SK-N-SH treated with all-trans-retinoic acid at 6 μM for 48 hours (cell line): ENCODE measurements around the gene TSSK2.

ENCODE experiments used
- ATAC-seq: fragments of 200-7000 bp; cut with Tn5 transposase; 3 replicates; pipeline ENCODE4 v1.9.1; 2020; ENCODE audit warnings: mild to moderate bottlenecking, moderate library complexity
- ARNTL ChIP-seq: fragments of 450-650 bp; formaldehyde crosslinking; IDR thresholded peaks from 2 replicates; pipeline ENCODE4 v1.5.0; 2020; ENCODE audit warnings: low read depth, mild to moderate bottlenecking, moderate library complexity, borderline replicate concordance
- BACH2 ChIP-seq: fragments of 250-450 bp; sonication (Bioruptor Pico); IDR thresholded peaks from 2 replicates; pipeline ENCODE4 v1.9.0; 2021; ENCODE audit warnings: mild to moderate bottlenecking, borderline replicate concordance
- CSDC2 ChIP-seq: fragments of 250-450 bp; sonication (Bioruptor Pico); IDR thresholded peaks from 2 replicates; pipeline ENCODE4 v1.5.0; 2020; ENCODE audit warnings: mild to moderate bottlenecking, moderate library complexity
- ESRRG ChIP-seq: fragments of 250-450 bp; sonication (Bioruptor Pico); IDR thresholded peaks from 2 replicates; pipeline ENCODE4 v1.6.1; 2021; ENCODE audit warnings: mild to moderate bottlenecking
- OSR1 ChIP-seq: fragments of 250-450 bp; sonication (Bioruptor Pico); IDR thresholded peaks from 2 replicates; pipeline ENCODE4 v1.8.0; 2022; ENCODE audit warnings: moderate library complexity, mild to moderate bottlenecking, inconsistent platforms
- PPARA ChIP-seq: fragments of 250-450 bp; sonication (Bioruptor Pico); IDR thresholded peaks from 2 replicates; pipeline ENCODE4 v1.5.0; 2020; ENCODE audit warnings: mild to moderate bottlenecking, borderline replicate concordance
- RARB ChIP-seq: fragments of 250-450 bp; sonication (Bioruptor Pico); IDR thresholded peaks from 2 replicates; pipeline ENCODE4 v1.8.0; 2021; ENCODE audit warnings: mild to moderate bottlenecking, moderate library complexity
- SNAI2 ChIP-seq: fragments of 250-450 bp; sonication (Bioruptor Pico); IDR thresholded peaks from 2 replicates; pipeline ENCODE4 v1.5.0; 2020; ENCODE audit warnings: mild to moderate bottlenecking, moderate library complexity
- TOX ChIP-seq: fragments of 250-450 bp; sonication (Bioruptor Pico); IDR thresholded peaks from 2 replicates; pipeline ENCODE4 v1.8.0; 2021; ENCODE audit warnings: mild to moderate bottlenecking, moderate library complexity, borderline replicate concordance
- ZC3H10 ChIP-seq: fragments of 250-450 bp; sonication (Bioruptor Pico); IDR thresholded peaks from 2 replicates; pipeline ENCODE4 v1.5.1; 2021; ENCODE audit warnings: mild to moderate bottlenecking, moderate library complexity
- ZFP30 ChIP-seq: fragments of 450-650 bp; formaldehyde crosslinking; IDR thresholded peaks from 2 replicates; pipeline ENCODE4 v1.5.0; 2022; ENCODE audit warnings: mild to moderate bottlenecking, moderate library complexity
- ZNF565 ChIP-seq: fragments of 450-650 bp; formaldehyde crosslinking; conservative IDR thresholded peaks from 2 replicates; pipeline ENCODE4 v1.5.0; 2020; ENCODE audit warnings: low read depth, mild to moderate bottlenecking, moderate library complexity
- ZNF70 ChIP-seq: fragments of 450-650 bp; formaldehyde crosslinking; IDR thresholded peaks from 2 replicates; pipeline ENCODE4 v1.5.0; 2020; ENCODE audit warnings: mild to moderate bottlenecking, moderate library complexity
- TF ChIP-seq, protein P1 (sequence below): fragments of 250-450 bp; sonication (Bioruptor Pico); IDR thresholded peaks from 2 replicates; pipeline ENCODE4 v1.8.0; 2020; ENCODE audit warnings: mild to moderate bottlenecking, moderate library complexity, borderline replicate concordance
- TF ChIP-seq, protein P2 (sequence below): fragments of 250-450 bp; sonication (Bioruptor Pico); IDR thresholded peaks from 2 replicates; pipeline ENCODE4 v1.5.1; 2020; ENCODE audit warnings: low read depth, mild to moderate bottlenecking, moderate library complexity
- TF ChIP-seq, protein P3 (sequence below): fragments of 250-450 bp; sonication (Bioruptor Pico); IDR thresholded peaks from 2 replicates; pipeline ENCODE4 v1.5.1; 2021; ENCODE audit warnings: mild to moderate bottlenecking, moderate library complexity
- TF ChIP-seq, protein P4 (sequence below): fragments of 250-450 bp; sonication (Bioruptor Pico); IDR thresholded peaks from 2 replicates; pipeline ENCODE4 v1.8.0; 2021; ENCODE audit warnings: low read depth, mild to moderate bottlenecking, moderate library complexity, borderline replicate concordance
- TF ChIP-seq, protein P5 (sequence below): fragments of 250-450 bp; sonication (Bioruptor Pico); IDR thresholded peaks from 2 replicates; pipeline ENCODE4 v1.5.0; 2020; ENCODE audit warnings: mild to moderate bottlenecking, moderate library complexity

The TSSK2 gene

DNA sequence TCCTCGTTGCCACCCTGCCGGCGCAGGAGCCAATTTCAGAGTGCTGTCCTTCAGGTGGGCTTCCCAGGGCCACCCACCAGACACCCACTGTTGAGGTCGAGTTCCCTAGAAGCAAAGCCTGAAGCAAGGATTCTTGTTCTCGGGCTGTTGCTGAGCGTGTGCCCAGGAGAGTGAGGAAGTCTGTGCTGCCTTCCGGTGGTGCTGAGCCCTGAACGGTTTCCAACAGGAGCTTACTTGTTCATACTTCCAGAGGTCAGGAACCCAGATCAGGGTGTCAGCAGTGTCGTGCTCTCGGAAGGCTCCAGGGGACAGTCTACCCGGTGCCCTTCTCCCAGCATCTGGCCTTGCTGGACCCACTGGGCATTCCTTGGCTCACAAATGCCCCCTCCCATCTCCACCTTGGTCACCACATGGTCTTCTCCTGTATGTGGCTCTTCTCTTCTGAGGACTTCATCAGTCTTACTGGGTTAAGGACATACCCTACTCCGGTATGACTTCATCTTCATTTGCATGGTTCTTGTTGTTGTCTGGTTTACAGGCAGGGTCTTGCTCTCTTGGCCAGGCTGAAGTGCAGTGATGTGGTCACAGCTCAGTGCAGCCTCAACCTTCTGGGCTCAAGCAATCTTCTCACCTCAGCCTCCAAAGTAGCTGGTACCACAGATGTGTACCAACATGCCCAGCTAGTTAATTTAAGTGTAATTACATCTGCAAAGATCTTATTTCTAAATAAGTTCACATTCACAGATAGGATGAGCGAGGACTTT is 36.2 kb downstream of the TSSK2 start (continued):
- TF ChIP-seq, protein P1, sequence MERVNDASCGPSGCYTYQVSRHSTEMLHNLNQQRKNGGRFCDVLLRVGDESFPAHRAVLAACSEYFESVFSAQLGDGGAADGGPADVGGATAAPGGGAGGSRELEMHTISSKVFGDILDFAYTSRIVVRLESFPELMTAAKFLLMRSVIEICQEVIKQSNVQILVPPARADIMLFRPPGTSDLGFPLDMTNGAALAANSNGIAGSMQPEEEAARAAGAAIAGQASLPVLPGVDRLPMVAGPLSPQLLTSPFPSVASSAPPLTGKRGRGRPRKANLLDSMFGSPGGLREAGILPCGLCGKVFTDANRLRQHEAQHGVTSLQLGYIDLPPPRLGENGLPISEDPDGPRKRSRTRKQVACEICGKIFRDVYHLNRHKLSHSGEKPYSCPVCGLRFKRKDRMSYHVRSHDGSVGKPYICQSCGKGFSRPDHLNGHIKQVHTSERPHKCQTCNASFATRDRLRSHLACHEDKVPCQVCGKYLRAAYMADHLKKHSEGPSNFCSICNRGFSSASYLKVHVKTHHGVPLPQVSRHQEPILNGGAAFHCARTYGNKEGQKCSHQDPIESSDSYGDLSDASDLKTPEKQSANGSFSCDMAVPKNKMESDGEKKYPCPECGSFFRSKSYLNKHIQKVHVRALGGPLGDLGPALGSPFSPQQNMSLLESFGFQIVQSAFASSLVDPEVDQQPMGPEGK (CRISPR knock-in tag), result no peak
- TF ChIP-seq CSDC2 (CRISPR knock-in tag), result no peak

DNA sequence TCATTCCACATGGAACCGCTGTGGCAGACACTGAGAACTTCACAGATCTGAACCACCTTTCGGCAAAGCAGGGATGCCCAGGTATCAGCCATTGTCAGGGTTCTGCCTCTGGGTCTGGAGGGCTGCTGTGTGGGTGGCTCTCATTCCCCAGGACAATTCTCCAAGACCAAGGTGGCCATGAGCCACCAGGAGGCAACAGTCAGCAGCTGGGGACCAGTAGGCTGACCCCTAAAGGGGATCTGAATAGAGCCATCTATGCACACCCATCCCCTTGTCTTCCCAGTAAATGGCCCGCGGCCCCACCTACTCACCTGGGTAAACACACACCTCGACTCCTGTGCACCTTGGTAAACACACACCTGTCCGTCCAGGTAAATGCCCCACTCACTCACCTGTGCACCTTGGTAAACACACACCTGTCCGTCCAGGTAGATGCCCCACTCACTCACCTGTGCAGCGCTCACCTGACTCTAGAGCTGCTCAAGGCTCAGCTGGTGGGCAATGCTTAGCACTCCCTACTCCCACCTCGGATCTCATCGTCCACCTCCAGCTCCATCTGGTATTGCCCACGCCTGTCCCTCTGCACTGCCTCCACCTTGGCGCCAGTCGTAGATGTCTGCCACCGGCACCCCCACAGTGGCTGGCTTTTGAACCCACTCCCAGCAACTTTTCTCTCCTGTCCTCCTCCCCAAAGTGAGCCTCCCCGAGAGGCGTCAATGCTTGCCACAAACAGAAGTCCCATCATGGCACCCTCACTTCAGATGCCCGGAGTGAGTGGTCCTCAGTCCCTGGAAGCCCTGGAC is 37.2 kb downstream of the TSSK2 start:
- no peak for ATAC-seq
- TF ChIP-seq, protein P2, sequence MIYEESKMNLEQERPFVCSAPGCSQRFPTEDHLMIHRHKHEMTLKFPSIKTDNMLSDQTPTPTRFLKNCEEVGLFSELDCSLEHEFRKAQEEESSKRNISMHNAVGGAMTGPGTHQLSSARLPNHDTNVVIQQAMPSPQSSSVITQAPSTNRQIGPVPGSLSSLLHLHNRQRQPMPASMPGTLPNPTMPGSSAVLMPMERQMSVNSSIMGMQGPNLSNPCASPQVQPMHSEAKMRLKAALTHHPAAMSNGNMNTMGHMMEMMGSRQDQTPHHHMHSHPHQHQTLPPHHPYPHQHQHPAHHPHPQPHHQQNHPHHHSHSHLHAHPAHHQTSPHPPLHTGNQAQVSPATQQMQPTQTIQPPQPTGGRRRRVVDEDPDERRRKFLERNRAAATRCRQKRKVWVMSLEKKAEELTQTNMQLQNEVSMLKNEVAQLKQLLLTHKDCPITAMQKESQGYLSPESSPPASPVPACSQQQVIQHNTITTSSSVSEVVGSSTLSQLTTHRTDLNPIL (CRISPR knock-in tag), result no peak
- TF ChIP-seq SNAI2 (CRISPR knock-in tag) (no peak), OSR1 (CRISPR knock-in tag) (no peak), PPARA (CRISPR knock-in tag) (no peak)

DNA sequence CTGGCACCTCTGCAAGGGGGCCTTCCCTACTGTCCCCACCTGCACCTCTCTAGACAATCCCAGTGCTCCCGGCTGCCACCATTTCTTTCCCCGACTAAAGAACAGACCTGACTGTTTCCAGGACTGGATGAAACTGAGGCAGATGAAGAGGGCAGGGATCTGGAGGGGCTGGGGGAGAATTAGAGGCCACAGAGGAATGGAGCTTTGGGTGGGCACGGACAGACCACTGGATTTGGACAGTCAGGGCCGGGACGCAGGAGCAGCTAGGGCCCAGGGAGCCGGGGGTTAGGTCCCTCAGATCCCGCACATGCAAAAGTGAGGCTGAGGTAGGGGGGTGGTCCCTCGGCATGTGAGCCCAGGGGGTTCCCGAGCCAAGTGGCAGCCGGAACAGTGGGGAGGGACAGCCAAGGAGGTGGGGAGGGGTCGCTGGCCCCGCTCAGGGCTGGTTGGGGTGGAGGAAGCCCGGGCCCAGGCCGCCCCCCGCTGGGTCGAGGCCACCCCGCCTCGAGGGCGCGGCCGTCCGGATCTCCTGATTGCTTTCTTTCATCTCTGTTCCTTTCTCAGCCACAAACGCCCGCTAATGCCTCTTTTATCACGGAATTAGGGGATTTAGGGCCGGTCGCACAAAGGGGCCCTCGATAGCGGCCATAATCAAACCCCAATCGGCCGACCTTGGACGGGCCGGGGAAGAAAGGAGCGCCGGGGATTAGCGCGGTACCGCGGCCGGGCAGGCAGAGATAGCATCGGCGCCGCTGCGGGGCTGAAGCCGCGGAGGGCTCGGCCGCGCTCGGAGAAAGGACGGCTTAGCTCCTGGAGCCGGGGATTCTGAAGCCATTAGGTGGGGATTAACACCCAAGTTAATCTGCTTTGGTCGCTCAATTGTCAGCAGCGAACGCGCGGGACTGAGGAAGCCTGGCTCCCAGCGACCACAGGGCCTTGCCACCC is 38.2 kb downstream of the TSSK2 start:
- no peak for ATAC-seq
- TF ChIP-seq, protein P3, sequence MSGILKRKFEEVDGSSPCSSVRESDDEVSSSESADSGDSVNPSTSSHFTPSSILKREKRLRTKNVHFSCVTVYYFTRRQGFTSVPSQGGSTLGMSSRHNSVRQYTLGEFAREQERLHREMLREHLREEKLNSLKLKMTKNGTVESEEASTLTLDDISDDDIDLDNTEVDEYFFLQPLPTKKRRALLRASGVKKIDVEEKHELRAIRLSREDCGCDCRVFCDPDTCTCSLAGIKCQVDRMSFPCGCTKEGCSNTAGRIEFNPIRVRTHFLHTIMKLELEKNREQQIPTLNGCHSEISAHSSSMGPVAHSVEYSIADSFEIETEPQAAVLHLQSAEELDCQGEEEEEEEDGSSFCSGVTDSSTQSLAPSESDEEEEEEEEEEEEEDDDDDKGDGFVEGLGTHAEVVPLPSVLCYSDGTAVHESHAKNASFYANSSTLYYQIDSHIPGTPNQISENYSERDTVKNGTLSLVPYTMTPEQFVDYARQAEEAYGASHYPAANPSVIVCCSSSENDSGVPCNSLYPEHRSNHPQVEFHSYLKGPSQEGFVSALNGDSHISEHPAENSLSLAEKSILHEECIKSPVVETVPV (CRISPR knock-in tag), result no peak
- TF ChIP-seq ZNF70 (CRISPR knock-in tag) (no peak), PPARA (CRISPR knock-in tag) (no peak), RARB (no peak), ZFP30 (CRISPR knock-in tag) (no peak), ESRRG (CRISPR knock-in tag) (no peak), ZC3H10 (CRISPR knock-in tag) (no peak), ZNF565 (CRISPR knock-in tag) (no peak), ARNTL (CRISPR knock-in tag) (no peak), OSR1 (CRISPR knock-in tag) (no peak), BACH2 (CRISPR knock-in tag) (no peak), TOX (CRISPR knock-in tag) (no peak)
- TF ChIP-seq, protein P1 (CRISPR knock-in tag), result no peak
- TF ChIP-seq, protein P4, sequence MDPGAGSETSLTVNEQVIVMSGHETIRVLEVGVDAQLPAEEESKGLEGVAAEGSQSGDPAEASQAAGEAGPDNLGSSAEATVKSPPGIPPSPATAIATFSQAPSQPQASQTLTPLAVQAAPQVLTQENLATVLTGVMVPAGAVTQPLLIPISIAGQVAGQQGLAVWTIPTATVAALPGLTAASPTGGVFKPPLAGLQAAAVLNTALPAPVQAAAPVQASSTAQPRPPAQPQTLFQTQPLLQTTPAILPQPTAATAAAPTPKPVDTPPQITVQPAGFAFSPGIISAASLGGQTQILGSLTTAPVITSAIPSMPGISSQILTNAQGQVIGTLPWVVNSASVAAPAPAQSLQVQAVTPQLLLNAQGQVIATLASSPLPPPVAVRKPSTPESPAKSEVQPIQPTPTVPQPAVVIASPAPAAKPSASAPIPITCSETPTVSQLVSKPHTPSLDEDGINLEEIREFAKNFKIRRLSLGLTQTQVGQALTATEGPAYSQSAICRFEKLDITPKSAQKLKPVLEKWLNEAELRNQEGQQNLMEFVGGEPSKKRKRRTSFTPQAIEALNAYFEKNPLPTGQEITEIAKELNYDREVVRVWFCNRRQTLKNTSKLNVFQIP (CRISPR knock-in tag), result no peak
- TF ChIP-seq, protein P5, sequence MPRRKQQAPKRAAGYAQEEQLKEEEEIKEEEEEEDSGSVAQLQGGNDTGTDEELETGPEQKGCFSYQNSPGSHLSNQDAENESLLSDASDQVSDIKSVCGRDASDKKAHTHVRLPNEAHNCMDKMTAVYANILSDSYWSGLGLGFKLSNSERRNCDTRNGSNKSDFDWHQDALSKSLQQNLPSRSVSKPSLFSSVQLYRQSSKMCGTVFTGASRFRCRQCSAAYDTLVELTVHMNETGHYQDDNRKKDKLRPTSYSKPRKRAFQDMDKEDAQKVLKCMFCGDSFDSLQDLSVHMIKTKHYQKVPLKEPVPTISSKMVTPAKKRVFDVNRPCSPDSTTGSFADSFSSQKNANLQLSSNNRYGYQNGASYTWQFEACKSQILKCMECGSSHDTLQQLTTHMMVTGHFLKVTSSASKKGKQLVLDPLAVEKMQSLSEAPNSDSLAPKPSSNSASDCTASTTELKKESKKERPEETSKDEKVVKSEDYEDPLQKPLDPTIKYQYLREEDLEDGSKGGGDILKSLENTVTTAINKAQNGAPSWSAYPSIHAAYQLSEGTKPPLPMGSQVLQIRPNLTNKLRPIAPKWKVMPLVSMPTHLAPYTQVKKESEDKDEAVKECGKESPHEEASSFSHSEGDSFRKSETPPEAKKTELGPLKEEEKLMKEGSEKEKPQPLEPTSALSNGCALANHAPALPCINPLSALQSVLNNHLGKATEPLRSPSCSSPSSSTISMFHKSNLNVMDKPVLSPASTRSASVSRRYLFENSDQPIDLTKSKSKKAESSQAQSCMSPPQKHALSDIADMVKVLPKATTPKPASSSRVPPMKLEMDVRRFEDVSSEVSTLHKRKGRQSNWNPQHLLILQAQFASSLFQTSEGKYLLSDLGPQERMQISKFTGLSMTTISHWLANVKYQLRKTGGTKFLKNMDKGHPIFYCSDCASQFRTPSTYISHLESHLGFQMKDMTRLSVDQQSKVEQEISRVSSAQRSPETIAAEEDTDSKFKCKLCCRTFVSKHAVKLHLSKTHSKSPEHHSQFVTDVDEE (CRISPR knock-in tag), result no peak
- TF ChIP-seq, protein P2 (CRISPR knock-in tag), result no peak
- TF ChIP-seq, all 23 proteins: peak for 0
